Measurements from ENCODE around the gene BLOC1S5.
"Not testable (repeated sequence)": the region's sequence is repeated elsewhere in the genome, so short reads cannot be mapped to it uniquely, and the experiment has no call there.

Gene BLOC1S5

GRCh38 chr6:8047541-8048292 is 16.5 kb downstream of the BLOC1S5 start:
- no peak for ATAC-seq (replicated peaks)
- H3K27me3 Mint-ChIP-seq = no peaks in the 10 kb centered on the region
- no peaks in the 10 kb centered on the region for H3K9me3 Mint-ChIP-seq
- DNase-seq = no peak
- H3K4me1 Mint-ChIP-seq (ENCODE audit: low read depth in 2 of 2) = peaks cover 1 to 11% of the 10 kb centered on the region in 2 donors
- H3K27ac Mint-ChIP-seq = no peak overlapping the region
- H3K4me3 Mint-ChIP-seq = no peak overlapping the region
- H3K36me3 Mint-ChIP-seq (ENCODE audit: insufficient read depth) = peaks cover 13% of the 10 kb centered on the region

GRCh38 chr6:8045769-8046168 is 18.4 kb downstream of the BLOC1S5 start:
- not testable (repeated sequence) for H3K27me3 Mint-ChIP-seq; DNase-seq; H3K27ac Mint-ChIP-seq; H3K4me3 Mint-ChIP-seq; H3K4me1 Mint-ChIP-seq (ENCODE audit: low read depth in 2 of 2); ATAC-seq (replicated peaks); H3K9me3 Mint-ChIP-seq
- H3K36me3 Mint-ChIP-seq (ENCODE audit: insufficient read depth) = peaks cover 17% of the 10 kb centered on the region

GRCh38 chr6:8043221-8043620 is 21.0 kb downstream of the BLOC1S5 start:
- peaks cover 27% of the 10 kb centered on the region for H3K36me3 Mint-ChIP-seq (ENCODE audit: insufficient read depth)
- H3K4me3 Mint-ChIP-seq = no peak overlapping the region
- DNase-seq = no peak
- H3K27me3 Mint-ChIP-seq = no peaks in the 10 kb centered on the region
- H3K9me3 Mint-ChIP-seq = peaks cover 0 to 2% of the 10 kb centered on the region in 2 donors
- no peak for ATAC-seq (replicated peaks)
- peak overlapping the region in 1 of 2 donors; percentile 71 for H3K27ac Mint-ChIP-seq
- H3K4me1 Mint-ChIP-seq (ENCODE audit: low read depth in 2 of 2) = peaks cover 0 to 11% of the 10 kb centered on the region in 2 donors

DNA sequence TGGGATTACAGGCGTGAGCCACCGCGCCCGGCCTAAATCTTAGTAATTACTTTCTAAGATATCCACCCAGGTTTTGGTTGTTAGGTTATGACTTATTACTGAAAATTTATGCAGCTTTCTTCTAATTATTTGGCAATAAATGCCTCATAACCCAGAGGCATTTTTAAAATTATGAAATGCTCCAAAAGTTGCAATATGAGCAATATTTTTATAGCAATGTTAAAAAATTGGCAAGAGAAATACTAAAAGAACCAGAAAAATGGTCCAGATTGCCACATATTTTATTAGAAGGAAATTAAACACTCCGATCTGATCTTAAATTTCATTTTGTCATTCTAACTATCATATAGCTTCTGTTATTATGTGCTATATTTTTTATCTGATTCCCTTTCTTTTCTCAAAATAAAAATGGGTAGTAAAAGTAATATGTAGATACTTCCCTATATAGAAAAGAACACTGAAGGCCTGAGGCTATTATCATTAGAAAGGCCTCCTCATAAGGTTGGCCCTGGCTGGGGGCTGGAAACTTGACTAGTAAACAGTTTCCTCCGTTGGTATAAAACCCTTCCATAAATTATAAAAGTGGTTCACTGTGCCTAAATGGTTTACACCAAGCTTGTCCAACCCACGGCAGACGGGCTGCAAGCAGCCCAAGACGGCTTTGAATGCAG is 22.1 kb downstream of the BLOC1S5 start:
- H3K36me3 Mint-ChIP-seq (ENCODE audit: insufficient read depth) = peaks cover 27% of the 10 kb centered on the region
- H3K27me3 Mint-ChIP-seq = no peaks in the 10 kb centered on the region

GRCh38 chr6:8034107-8034506 is 30.1 kb downstream of the BLOC1S5 start:
- peaks cover 42 to 62% of the 10 kb centered on the region in 2 donors for H3K4me1 Mint-ChIP-seq (ENCODE audit: low read depth in 2 of 2)
- not testable (repeated sequence) for H3K36me3 Mint-ChIP-seq (ENCODE audit: insufficient read depth)

More for the DNA sequence above, 22.1 kb downstream of the BLOC1S5 start:
- H3K27ac Mint-ChIP-seq = no peak overlapping the region
- no peak overlapping the region for H3K4me3 Mint-ChIP-seq
- no peak for DNase-seq
- peaks cover 0 to 2% of the 10 kb centered on the region in 2 donors for H3K9me3 Mint-ChIP-seq
- H3K4me1 Mint-ChIP-seq (ENCODE audit: low read depth in 2 of 2) = peaks cover 8 to 23% of the 10 kb centered on the region in 2 donors
- no peak for ATAC-seq (replicated peaks)

DNA sequence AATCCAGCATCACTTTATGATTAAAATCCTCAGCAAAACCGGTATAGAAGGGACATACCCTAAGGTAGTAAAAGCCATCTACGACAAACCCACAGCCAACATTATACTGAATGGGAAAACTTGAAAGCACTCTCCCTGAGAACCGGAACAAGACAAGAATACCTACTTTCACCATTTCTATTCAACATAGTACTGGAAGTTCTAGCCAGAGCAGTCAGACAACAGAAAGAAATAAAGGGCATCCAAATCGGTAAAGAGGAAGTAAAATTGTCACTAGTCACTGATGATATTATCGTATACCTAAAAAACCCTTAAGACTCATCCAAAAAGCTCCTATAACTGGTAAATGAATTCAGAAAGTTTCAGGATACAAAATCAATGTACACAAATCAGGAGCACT is 33.3 kb downstream of the BLOC1S5 start:
- ATAC-seq (replicated peaks) (no peak), DNase-seq (no peak)
- H3K27me3 Mint-ChIP-seq = no peaks in the 10 kb centered on the region
- no peak overlapping the region for H3K4me3 Mint-ChIP-seq
- H3K36me3 Mint-ChIP-seq (ENCODE audit: insufficient read depth) = no peaks in the 10 kb centered on the region
- H3K27ac Mint-ChIP-seq = no peak overlapping the region
- H3K4me1 Mint-ChIP-seq (ENCODE audit: low read depth in 2 of 2) = peaks cover 27 to 37% of the 10 kb centered on the region in 2 donors
- H3K9me3 Mint-ChIP-seq = no peaks in the 10 kb centered on the region

More at GRCh38 chr6:8034107-8034506, 30.1 kb downstream of the BLOC1S5 start:
- H3K9me3 Mint-ChIP-seq; DNase-seq; H3K27ac Mint-ChIP-seq; ATAC-seq (replicated peaks); H3K4me3 Mint-ChIP-seq; H3K27me3 Mint-ChIP-seq: not testable (repeated sequence)

- H3K9me3 Mint-ChIP-seq = no peaks in the 10 kb centered on the region
- H3K27ac Mint-ChIP-seq = no peak overlapping the region
- ATAC-seq (replicated peaks) (no peak), DNase-seq (no peak)
- H3K4me1 Mint-ChIP-seq (ENCODE audit: low read depth in 2 of 2) = peaks cover 22 to 30% of the 10 kb centered on the region in 2 donors
- H3K4me3 Mint-ChIP-seq = no peak overlapping the region
- H3K27me3 Mint-ChIP-seq = no peaks in the 10 kb centered on the region
- no peaks in the 10 kb centered on the region for H3K36me3 Mint-ChIP-seq (ENCODE audit: insufficient read depth)
These were observed 34.8 kb downstream of the BLOC1S5 start for GRCh38 chr6:8029243-8029870.

GRCh38 chr6:8027965-8028651 is 36.1 kb downstream of the BLOC1S5 start:
- no peaks in the 10 kb centered on the region for H3K27me3 Mint-ChIP-seq
- no peak overlapping the region for H3K4me3 Mint-ChIP-seq
- DNase-seq (no peak), ATAC-seq (replicated peaks) (no peak)
- H3K4me1 Mint-ChIP-seq (ENCODE audit: low read depth in 2 of 2) = peaks cover 22 to 30% of the 10 kb centered on the region in 2 donors
- H3K36me3 Mint-ChIP-seq (ENCODE audit: insufficient read depth) = no peaks in the 10 kb centered on the region
- peak overlapping the region in 1 of 2 donors; percentile 49 for H3K27ac Mint-ChIP-seq
- H3K9me3 Mint-ChIP-seq = no peaks in the 10 kb centered on the region

GRCh38 chr6:8026800-8027199 is 37.4 kb downstream of the BLOC1S5 start:
- H3K27ac Mint-ChIP-seq = no peak overlapping the region
- H3K4me1 Mint-ChIP-seq (ENCODE audit: low read depth in 2 of 2) = peaks cover 16 to 19% of the 10 kb centered on the region in 2 donors
- no peaks in the 10 kb centered on the region for H3K36me3 Mint-ChIP-seq (ENCODE audit: insufficient read depth)
- DNase-seq (no peak), ATAC-seq (replicated peaks) (no peak)
- no peaks in the 10 kb centered on the region for H3K9me3 Mint-ChIP-seq
- H3K27me3 Mint-ChIP-seq = no peaks in the 10 kb centered on the region
- no peak overlapping the region for H3K4me3 Mint-ChIP-seq

DNA sequence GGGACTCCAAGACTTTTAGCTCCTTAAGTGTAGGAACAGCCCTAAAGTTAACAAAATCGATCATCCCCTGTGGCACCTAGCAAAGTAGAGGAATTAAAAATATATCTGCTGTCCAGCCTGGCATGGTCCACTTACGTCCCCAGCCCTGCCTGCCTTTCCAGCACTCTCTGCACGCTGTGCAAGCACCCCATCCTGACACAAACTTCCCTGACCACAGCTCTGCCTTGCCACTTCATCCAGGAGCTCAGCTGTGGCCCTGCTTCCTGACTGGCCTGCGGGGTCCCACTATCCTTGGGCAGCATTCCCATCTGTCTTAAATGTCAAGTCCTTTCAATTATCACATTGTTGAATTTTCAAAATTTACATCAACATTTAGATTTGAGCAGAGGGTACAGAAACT is 39.0 kb downstream of the BLOC1S5 start:
- H3K27me3 Mint-ChIP-seq = no peaks in the 10 kb centered on the region
- H3K36me3 Mint-ChIP-seq (ENCODE audit: insufficient read depth) = peaks cover 4% of the 10 kb centered on the region
- ATAC-seq (replicated peaks) (no peak), DNase-seq (no peak)
- no peaks in the 10 kb centered on the region for H3K9me3 Mint-ChIP-seq
- H3K4me1 Mint-ChIP-seq (ENCODE audit: low read depth in 2 of 2) = peaks cover 8% of the 10 kb centered on the region in 2 donors
- H3K27ac Mint-ChIP-seq = no peak overlapping the region
- H3K4me3 Mint-ChIP-seq = no peak overlapping the region

DNA sequence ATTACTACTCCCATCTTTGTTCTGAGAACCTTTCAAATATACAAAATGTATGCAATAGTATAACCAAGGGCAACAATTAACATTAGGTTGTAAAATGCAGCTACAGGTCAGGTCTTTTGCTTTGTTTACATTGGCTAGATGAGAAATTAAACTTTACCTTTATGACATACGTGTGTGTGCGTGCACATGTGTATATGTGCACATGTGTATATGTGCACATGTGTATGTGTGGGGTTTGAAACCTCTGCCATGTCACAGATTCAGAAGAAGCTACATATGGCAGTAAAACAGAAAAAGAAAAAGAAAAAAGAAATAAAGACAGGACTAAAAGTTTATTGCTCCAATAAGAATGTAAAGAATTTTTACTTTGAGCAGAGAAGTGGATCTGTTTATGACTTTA is 40.6 kb downstream of the BLOC1S5 start:
- Mint-ChIP-seq H3K27me3 (no peaks in the 10 kb centered on the region), H3K9me3 (no peaks in the 10 kb centered on the region), H3K36me3 (ENCODE audit: insufficient read depth) (peaks cover 4% of the 10 kb centered on the region), H3K4me3 (no peak overlapping the region), H3K4me1 (ENCODE audit: low read depth in 2 of 2) (no peaks in the 10 kb centered on the region), H3K27ac (no peak overlapping the region)
- DNase-seq (no peak), ATAC-seq (replicated peaks) (no peak)

GRCh38 chr6:8020083-8020482 is 44.1 kb downstream of the BLOC1S5 start:
- no peaks in the 10 kb centered on the region for H3K27me3 Mint-ChIP-seq
- peaks cover 7 to 9% of the 10 kb centered on the region in 2 donors for H3K4me1 Mint-ChIP-seq (ENCODE audit: low read depth in 2 of 2)
- peak overlapping the region in 1 of 2 donors; percentile 75 for H3K27ac Mint-ChIP-seq
- ATAC-seq (replicated peaks) (no peak), DNase-seq (no peak)
- H3K4me3 Mint-ChIP-seq = no peak overlapping the region
- H3K36me3 Mint-ChIP-seq (ENCODE audit: insufficient read depth) = peaks cover 12% of the 10 kb centered on the region
- no peaks in the 10 kb centered on the region for H3K9me3 Mint-ChIP-seq

DNA sequence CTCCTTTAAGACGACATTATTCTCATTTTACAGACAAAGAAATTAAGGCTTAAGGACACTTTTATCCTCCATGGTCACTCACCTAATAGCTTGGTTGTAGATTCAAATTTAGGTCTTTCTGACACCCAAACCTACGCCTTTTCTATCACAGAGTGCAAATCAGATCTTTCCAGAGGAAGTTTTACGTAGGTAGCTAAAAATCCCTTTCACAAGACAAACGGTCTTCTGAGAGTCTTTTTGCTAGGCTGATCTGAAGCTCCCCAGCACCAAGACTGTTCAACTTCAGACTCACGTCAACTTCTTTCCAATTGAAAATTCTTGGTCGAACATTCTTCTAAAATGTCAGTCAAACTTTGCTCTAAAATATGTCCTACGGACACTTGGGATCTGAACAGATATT is 46.5 kb downstream of the BLOC1S5 start:
- no peaks in the 10 kb centered on the region for H3K9me3 Mint-ChIP-seq
- peaks cover 7 to 9% of the 10 kb centered on the region in 2 donors for H3K4me1 Mint-ChIP-seq (ENCODE audit: low read depth in 2 of 2)
- H3K4me3 Mint-ChIP-seq = peak overlapping the region in 1 of 2 donors; percentile 70
- DNase-seq (no peak), ATAC-seq (replicated peaks) (peak; percentile 36)
- H3K36me3 Mint-ChIP-seq (ENCODE audit: insufficient read depth) = peaks cover 19% of the 10 kb centered on the region
- no peaks in the 10 kb centered on the region for H3K27me3 Mint-ChIP-seq
- H3K27ac Mint-ChIP-seq = peak overlapping the region; percentile 57 to 84
